ENCODE measurements around the gene SIX3. TPM values are rescaled to one million over a fixed set of nuclear protein-coding genes. Genes with fewer than 3 reads are reported as not detected.

The SIX3 gene
- total RNA-seq, 1 experiment from 2014 or later, result not detected

DNA sequence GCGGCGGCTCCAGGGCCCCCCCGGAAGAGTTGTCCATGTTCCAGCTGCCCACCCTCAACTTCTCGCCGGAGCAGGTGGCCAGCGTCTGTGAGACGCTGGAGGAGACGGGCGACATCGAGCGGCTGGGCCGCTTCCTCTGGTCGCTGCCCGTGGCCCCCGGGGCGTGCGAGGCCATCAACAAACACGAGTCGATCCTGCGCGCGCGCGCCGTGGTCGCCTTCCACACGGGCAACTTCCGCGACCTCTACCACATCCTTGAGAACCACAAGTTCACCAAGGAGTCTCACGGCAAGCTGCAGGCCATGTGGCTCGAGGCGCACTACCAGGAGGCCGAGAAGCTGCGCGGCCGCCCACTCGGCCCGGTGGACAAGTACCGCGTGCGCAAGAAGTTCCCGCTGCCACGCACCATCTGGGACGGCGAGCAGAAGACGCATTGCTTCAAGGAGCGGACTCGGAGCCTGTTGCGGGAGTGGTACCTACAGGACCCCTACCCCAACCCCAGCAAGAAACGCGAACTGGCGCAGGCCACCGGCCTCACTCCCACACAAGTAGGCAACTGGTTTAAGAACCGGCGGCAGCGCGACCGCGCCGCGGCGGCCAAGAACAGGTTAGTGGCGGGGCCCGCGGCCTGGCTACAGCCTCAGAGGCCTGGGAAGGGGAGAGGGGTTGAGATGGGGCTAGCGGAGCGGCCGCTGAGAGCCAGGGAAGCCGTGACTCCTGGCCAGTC lies 965 bp downstream of the SIX3 start:
- no peak for DNase-seq (ENCODE audit: low spot score)

DNA sequence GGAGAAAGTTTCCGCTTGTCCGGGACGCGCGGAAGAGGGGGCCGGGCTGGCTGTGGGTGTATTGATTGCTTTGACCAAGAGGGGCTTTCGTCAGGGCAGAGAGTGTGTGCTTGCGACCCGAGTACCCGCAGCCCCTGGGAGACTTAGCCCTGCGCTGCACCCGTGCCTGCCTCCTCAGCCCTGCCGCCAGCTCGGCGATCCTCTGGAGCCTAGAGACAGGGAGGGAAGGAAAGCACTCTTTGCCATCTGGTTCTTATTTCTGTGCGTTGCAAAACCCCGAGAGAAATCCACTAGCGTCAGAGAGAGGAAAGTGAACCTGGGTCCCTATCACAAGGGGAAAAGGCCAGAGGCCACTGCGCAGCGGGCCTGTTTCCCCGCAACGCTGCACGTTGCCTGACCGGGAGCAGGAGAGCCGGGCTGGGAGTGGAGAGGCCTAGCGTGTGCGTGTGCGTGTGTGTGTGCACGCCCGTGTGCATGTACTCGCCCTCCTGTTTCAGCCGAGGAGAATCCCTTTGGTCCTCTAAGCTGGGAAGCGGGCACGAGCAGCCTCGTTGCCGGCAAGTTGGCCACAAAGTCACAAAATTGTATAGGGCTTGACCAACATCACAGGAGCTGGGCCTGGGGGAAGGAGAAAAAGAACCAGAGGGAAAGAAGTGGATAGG lies 1.7 kb downstream of the SIX3 start:
- DNase-seq (ENCODE audit: low spot score), result no peak

DNA sequence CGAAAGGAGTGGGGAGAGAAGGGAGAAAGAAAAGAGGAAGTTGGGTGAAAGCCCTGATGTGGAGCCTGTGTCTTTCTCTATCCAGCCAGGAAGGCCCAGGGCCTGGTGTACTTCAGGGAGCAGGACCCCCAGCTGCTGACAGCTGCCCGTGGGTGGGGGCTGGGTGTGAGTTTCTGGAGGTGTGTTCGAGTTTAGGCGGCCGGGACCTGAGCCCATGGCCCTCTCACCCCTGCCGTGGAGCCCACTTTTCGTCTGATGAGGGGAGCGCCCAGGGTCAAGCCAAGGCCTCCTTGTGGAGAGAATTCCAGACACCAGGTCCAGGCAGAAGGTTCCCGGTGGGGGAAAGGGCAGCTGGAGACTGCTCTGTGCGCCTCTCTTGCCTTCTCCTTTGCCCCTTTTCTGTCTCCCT lies 2.2 kb downstream of the SIX3 start:
- DNase-seq (ENCODE audit: low spot score), result no peak

DNA sequence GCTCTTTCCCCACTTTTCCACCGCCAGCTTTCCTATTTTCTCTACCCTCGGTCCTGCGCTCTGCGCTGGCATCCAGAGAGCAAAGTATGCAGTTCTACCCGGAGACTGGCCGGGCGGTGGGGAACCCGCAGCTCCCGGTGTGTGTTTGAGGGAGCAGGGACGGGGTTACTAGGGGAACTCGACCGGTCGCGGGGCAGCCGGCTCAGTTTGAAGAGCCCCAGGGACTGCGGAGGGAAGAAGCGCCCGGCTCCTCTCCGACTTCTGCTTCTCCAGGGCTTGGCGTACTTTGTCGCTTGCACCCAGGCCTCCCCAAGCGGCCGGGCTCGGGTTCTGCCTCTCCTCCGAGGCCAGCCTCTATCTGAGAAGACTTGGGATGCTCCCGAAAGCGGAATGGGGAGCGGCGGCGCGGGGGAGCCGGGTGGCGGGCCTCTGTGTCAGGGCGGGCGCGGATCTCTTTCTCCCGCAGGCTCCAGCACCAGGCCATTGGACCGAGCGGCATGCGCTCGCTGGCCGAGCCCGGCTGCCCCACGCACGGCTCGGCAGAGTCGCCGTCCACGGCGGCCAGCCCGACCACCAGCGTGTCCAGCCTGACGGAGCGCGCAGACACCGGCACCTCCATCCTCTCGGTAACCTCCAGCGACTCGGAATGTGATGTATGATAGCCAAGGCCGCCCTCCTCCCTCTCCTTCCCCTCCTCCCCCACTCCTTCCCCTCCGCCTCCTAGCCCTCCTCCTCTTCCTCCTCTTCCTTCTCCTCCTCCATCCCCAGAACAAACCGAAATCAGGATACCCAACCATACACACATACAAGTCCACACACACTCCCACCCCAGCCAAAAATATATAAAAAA lies 2.8 kb downstream of the SIX3 start:
- DNase-seq (ENCODE audit: low spot score), result no peak

DNA sequence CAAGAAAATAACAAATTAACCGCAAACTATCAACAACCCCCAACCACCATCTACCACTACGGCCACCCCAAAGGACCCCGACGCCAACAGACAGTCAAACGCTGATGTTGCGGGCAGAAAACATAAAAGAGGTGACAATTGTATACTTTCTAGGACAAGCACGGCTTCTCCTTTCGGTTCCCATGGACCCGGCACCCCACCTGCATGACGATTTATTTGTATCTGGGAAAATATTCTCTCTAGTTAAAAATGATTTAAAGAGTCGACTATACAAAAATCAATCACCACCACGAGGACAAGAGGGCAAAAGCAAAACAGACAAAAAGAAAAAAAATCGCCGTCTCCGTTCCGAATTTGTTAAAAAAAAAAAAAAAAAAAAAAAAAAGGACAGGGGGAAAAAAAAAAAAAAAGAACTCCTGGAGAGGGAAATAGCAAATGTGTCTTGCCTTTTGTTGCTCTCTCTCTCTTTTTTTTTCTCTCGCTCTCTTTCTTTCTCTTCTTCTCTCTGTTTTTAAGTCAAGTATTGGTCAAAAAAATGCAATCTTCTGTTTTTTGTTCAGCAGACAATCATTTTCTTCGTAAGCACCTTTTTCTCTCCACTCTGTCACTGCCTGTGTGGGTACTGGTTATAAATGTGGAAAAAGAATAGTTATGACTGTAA lies 3.6 kb downstream of the SIX3 start:
- DNase-seq (ENCODE audit: low spot score), result no peak

DNA sequence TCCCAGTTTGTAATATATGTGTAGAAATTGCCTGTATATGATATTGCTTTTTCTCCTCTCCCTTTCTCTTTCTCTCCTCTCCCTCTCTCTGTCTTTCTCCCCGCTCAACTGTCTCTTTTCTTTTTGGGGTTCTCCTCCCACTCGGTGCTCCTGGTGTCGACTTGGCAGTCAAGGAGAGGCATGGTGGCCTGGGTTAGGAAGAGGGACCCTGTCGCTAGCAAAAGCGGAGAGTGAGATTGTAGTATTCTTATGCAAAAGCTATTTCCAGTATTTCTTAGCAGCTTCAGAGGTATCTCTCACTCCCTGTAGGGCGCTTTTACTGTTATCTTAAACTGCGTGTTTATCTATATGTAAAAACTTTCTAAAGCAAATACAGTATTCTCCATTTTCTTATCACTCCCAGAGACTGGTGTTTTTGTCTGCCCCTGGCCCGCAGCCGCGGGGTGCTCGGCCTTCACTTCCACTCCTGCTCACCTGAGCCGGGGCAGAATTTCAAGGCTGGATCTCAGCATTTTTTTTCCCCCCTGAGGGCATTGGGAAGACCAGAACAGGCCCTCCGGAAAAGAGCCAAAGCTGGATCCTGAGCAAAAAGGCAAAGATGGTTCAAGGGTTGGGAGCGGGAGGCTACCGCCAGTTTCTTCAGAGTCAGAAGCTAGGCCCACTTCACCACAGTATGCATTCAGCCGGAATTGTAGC lies 4.3 kb downstream of the SIX3 start:
- DNase-seq (ENCODE audit: low spot score), result no peak

DNA sequence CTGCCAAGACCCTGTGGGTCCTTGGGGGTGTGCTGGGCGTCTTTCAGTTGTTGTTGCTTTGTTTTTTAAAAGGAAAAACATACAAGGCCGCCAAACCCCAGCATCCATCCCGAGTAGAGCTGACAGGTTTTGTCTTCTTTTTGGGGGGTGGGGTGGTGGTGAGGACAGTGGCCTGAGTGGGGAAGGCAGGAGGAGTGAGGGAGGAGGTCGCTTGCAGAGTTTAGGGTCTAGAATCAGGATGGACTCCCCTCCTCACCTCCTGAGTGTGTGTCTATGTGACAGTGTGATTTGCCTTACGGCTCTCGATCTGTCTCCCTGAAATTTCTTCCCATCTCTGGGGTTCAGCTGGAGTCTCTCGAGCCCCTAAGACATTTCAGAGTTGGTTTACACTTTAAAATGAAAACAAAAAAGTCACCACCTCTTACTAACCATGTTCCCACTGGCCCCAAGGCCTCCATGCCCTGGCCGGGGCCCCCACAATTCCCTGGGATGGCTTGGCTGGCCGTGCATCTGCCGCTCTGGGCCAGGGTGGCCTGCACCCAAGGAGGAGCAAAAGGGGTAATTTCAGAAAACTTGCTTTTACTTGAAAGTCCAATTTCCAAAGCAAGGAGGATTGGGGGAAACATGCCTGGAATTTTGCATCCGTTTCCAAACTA lies 5.0 kb downstream of the SIX3 start:
- DNase-seq (ENCODE audit: low spot score), result no peak

DNA sequence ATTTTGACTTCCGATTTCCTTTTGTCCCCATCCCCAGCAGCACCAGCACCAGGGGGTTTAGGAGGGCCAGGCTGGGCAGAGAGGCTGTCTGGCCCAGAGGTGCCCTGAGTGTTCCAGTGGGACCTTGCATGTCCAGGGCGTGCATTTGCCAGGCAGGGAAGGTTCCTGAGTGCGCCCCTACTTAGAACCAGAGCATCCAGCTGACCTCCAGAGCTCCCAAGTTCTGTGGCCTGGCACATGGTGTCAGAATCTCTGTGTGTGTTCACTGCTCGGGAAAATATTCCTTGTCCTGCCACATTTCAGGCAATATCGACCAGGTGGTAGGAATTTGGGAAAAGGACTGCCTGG lies 5.5 kb downstream of the SIX3 start:
- DNase-seq (ENCODE audit: low spot score), result no peak

DNA sequence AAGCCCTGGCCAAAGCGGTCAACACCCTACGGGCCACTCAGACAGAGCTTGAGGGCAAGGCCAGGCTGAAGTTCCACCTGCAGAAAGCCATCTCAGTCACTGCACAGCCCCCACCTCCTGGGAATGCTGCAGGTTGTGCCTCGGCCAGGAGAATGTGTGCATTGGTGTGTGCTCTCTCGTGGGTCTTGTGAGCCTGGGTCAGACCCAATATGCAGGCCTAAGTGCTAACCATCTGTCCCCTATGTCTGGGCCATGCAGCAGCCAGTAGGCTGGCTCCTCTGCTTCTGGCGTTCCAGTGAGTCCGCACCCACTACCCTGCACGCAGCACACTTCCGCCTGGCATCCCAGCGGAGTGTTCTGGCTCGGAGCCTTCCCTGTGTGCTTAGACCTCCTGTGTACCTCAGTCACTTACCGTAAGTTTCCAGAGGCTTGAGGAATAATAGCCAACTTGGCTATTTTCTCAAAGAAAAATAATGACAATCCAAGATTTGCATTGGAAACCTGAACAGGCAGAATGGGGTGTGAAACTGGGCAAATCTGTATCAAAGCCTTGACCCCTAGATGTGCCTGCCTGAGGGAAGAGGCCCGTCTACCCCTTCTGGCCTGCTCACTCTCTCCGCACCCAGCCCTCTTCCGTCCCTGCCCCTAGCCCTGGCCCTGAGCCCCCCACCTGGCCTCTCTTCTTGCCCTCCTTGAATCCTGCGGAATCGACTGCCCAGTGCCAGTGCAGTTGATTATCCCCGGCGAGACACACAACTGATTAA lies 7.2 kb downstream of the SIX3 start:
- no peak for DNase-seq (ENCODE audit: low spot score)

DNA sequence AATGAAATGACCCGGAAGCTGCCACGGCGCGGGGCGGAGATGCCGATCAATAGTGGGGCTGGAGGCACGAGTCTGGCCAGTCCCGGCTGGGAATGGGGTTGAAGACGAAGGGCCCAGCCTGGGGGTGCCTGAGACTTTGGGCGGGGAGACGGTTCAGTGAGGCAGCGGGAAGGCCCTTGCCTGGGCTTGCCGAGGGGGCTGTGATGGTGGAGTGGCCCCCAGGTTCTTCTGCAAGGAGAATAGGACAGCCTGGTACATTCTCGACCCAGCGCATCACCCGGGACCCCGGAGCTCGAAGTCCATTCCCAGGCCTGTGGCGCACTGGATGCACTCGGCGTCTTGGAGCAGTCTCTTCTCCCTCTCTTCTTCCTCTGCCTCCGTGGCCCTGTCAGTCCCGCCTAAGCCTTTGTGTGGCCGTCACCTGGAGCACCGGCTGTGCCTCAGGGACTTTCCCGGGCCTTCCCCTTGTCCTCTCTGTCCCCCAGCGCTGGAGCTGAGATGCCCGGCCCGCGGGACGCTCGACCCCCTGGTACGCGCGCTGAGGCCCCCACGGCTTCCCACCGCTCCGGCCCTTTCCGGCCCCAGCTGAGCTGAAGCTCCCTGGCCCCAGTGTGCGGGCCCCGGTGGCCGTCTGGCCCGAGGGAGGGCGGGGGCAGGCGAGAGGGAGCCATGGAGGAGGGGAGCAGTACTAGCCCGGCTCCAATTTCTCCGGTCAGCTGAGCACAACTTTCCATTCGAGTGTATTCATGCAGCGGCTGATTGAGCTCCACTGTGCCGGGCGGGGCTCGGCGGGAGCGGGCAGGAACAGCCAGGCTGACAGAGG lies 8.0 kb downstream of the SIX3 start:
- no peak for DNase-seq (ENCODE audit: low spot score)

DNA sequence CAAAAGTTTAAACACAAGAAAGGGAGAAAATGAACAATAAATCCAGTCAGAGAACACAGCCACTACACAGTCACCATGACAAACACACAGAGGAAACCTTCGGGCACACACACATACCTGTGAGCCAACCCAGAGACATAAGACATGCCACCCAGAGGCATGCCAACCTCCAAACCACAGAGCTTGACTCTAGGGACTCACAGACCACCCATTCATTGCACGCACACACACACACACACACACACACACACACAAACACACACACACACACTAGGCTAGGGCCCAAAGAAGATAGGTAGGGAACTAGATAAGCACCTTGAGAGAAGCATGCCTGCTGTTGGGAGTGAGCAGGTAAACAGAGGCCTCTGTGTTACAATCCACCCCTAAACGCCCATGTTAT lies 9.1 kb downstream of the SIX3 start:
- no peak for DNase-seq (ENCODE audit: low spot score)

DNA sequence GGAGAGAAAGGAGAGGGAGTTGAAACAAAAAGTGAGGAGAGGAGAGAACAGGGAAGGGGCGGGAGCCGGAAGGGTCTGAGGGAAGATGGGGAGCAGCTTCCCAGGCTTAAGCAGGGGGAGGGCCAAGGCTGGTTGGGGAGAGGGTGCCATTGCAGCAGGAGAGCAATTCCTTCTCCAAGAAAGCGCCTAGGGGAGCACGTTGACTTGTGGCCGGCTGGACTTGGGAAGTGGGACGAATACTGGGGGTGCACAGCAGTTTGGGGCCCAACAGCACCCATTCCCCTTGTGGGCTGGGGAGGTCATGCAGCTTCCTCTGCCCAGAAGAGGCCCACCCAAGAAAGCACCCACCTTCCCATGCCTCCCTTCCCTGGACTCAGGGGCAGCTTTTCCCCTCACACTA lies 9.6 kb downstream of the SIX3 start:
- no peak for DNase-seq (ENCODE audit: low spot score)

DNA sequence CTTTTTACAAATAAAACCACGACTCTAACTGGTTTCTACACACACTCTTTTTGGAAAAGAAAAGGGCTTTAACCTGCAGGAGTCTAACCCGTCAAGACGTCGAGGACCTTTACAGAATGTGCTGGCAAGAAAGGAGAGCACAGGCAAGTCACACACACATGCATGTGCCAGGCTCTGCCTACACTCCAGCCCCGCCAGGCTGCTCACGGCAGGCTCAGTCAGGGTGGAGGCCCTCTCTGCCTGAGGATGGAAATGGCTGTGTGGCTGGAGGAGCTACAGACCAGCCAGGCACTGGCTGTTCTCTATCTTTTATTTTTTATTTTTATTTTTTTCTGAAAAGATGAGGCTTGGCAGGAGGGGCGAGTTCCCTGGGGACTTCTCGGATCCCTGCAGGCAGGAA lies 10.2 kb downstream of the SIX3 start:
- DNase-seq (ENCODE audit: low spot score), result no peak

DNA sequence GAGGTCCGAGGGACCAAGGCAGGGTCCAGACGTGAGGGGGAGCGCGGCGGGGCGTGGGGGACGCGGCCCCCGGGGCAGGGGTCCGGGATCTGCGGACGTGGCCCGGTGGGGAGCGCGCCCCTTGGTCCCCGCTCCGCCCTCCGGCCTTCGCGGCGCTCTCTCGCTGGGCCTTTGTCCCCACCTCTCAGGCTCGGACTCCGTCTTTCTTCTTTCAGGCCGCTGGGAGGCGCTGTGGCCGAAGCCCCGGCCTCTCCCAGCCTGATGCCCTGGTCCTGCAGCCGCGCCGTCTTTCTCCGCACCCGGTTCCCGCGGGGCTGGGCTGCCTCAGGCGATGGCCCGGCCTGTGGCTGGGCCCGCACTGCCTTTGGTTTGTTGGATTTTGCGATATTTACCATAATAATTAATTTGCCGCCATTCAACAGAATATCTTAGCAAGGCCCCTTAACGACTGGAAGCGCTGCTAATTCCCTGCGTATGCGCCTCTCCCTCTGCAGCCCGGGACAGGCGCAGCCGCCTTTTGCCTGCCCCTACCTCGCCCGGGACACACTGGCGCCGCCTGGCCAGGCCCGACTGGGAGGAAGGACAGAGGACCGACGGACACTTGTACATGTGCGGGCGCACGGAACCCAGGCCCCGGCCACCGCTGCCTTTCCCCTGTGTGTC lies 10.8 kb downstream of the SIX3 start:
- DNase-seq (ENCODE audit: low spot score), result peak; percentile 61

DNA sequence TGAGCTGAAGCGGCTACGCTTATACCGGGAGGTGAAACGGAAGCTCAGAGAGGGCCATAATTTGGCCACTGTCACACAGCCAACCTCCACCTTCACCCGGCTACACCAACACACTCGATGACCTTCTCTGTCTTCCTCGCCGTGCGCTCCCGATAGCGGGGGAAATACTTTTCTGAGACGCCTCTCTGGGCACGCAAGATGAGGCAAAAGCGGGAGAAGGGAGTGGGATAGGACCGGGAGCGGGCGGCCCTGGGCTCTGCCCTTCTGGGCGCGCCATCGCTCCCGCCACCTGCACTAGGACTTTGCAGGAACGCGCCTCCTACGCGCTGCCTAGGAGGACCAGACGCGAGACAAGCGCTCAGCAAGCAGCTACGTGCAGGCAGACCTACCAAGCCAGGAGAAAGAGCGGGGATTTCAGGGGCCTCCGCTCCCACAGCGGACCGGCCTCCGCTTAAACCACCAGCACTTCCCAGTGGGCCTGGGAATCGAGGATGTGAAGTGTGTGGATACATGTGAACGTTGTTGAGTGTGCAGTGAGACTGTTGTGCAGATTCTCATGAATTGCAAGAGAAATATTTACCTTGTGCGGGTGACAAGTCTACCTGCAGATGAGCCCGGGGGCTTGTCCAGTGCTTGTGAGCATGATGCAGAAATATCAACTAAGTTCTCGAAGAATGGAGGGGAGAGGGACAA lies 11.4 kb downstream of the SIX3 start:
- DNase-seq (ENCODE audit: low spot score), result no peak

DNA sequence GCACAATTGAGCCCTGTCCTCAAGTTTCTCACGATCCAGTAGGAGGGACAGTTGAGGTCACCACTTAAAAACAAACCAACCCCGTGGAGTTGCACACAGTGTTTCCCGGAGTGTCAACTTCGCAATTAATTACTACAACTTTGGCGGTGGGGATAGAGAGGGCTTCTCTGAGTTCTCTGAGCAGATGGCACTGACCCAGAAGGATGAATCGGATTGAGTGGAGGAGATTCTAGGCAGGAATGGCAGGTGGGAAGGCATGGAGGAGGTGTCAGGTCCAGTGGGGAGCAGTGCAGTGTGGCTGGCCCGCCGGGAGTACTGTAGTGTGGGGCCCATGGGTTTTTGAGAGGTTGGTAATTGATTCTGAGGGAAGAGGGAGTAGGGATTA lies 12.0 kb downstream of the SIX3 start:
- DNase-seq (ENCODE audit: low spot score), result no peak

DNA sequence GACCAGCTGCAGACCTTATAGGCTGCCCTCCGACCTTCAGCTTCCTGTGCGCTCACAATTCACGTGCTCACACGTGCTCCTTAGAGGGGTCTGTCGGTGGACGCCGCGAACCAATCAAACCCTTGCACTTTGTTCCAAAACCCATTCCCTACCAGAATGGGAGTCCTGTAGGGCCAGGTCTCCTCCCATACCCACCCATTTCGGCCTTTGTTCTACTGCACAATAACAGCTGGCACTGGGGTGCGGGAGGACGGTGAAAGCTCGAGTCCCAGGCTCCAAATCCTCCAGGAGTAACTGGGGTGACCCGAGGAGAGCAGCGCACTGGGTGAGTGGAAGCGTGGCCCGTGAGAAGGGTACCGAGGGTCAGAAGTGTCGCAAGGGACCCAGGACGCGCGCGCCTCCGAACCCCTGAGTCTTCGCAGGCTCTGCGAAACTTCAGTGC lies 13.0 kb downstream of the SIX3 start:
- no peak for DNase-seq (ENCODE audit: low spot score)
